Midbrain (tissue), 1 donor: Measurements from ENCODE around the gene VEGFB.
A peak's percentile ranks its signal among the peaks of the same experiment; 100 is the strongest.

Source experiments
- DNase-seq: peaks from one replicate; lab custom pipeline; 2025; lab: John Stamatoyannopoulos, UW

The VEGFB gene

GRCh38 chr11:64284048-64284961 is 49.9 kb downstream of the VEGFB start, which contains the start of gene BAD:
BAD (minus strand) TSS chr11:64284665; CDS start chr11:64284368, 297 bp downstream.
- peak; percentile 97 for DNase-seq

GRCh38 chr11:64284962-64285884 is 50.8 kb downstream of the VEGFB start, which contains the start of gene GPR137:
GPR137 (plus strand) TSS chr11:64285848; CDS start chr11:64286525, 677 bp downstream.
- peak; percentile 93 for DNase-seq

- no peak for DNase-seq
Observed at GRCh38 chr11:64285885-64286800, 51.8 kb downstream of the VEGFB start.

- no peak for DNase-seq
Observed at GRCh38 chr11:64286801-64287159, 52.4 kb downstream of the VEGFB start.

- no peak for DNase-seq
Observed at GRCh38 chr11:64287676-64288352, 53.4 kb downstream of the VEGFB start.

- DNase-seq: no peak
Observed at GRCh38 chr11:64288353-64288750, 54.0 kb downstream of the VEGFB start.
